ENCODE results near the gene MRM2.

DNA sequence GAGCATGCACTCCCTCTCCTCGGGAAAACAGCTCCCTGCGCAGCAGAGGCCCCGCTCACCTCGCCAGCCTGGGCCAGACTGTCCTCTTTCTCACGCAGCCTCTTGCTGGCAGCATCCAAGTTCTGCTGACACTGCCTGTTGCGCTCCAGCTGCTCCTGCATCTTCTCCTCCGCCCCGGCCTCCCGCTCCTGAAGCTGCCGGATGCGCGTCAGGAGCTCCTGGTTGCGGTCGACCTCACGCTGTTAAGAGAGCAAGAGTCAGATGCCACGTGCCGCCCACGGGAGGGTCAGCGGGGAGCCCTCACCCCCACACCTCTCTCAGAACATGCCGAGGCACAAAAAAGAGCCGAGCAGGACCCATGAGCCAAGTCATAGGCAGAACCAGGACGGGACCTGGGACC lies 19.5 kb downstream of the MRM2 start:
- TF ChIP-seq, protein P1, sequence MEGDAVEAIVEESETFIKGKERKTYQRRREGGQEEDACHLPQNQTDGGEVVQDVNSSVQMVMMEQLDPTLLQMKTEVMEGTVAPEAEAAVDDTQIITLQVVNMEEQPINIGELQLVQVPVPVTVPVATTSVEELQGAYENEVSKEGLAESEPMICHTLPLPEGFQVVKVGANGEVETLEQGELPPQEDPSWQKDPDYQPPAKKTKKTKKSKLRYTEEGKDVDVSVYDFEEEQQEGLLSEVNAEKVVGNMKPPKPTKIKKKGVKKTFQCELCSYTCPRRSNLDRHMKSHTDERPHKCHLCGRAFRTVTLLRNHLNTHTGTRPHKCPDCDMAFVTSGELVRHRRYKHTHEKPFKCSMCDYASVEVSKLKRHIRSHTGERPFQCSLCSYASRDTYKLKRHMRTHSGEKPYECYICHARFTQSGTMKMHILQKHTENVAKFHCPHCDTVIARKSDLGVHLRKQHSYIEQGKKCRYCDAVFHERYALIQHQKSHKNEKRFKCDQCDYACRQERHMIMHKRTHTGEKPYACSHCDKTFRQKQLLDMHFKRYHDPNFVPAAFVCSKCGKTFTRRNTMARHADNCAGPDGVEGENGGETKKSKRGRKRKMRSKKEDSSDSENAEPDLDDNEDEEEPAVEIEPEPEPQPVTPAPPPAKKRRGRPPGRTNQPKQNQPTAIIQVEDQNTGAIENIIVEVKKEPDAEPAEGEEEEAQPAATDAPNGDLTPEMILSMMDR (IDR thresholded peaks at IDR 0.05) = no peak
- no peak for TF ChIP-seq TCF7L2 (IDR thresholded peaks at IDR 0.05; ENCODE audit: low read depth, low read length)
- no peak for TF ChIP-seq SIN3A (IDR thresholded peaks at IDR 0.05; ENCODE audit: borderline replicate concordance, insufficient read depth, low read depth, low read length)
